ENCODE results near the gene STXBP2. TPM values are rescaled to one million over a fixed set of nuclear protein-coding genes. Genes with fewer than 3 reads are reported as not detected.

STXBP2 gene
- total RNA-seq, 2 donors from 2014 or later: 13.5 to 18.2 TPM

DNA sequence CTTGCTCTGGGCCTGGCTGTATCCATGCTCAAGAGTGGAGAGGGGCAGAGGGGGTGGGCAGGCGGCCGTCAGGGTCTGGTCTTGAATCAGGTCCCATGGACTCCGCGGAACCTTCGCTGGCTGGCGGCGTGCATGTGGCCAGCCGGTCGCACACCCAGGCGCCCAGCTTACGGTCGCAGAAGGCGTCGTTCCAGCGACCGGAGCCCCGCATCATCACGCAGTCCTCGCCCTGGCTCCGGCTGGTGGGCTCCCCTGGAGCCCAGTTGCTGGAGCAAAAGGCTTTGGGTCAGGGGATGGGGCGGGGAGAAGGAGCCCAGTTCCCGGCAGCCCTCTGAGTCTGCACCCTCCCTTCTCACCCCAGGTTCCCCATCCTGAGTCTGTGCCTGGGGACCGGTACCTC, 52.3 kb downstream of the STXBP2 start:
- DNase-seq: no peak
- intact Hi-C loops (cut with DNase I): loop anchor here in 1 of 2 donors (10.0 kb wide), 1 partner anchor 334 kb away; no protein-coding TSS in a partner anchor
- no peak for ATAC-seq

DNA sequence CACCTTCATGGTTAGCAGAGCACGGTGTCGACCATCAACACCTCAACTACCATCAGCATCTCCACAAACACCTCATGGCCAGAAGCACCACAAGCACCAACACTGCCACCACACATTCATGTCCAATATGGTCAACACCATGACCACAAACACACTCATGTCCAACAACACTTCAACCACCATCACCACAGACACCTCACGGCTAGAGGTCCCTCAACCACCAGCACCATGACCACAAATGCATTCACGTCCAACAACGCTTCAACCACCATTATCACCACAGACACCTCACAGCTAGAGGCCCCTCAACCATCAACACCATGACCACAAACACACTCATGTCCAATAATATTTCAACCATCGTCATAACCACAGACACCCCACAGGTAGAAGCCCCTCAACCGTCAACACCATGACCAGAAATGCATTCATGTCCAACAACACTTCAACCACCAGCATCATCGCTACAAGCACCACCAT, 53.9 kb downstream of the STXBP2 start:
- ATAC-seq: no peak
- no peak for DNase-seq
- intact Hi-C loops (cut with DNase I): no loop called here

DNA sequence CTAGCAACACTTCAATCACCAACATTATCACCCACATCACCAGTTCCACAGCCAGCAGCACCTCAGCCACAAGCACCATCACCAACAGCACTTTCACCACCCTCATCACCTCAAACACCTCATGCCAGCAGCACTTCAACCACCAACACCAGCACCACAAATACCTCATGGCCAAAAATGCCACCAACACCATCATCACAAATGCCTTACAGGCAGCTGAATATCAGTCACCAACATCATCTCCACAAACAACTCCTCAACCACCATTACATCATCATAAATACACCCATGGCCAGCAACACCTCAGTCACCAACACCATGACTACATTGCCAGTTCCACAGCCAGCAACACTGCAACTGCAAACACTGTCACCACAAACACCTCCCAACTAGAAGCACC, 54.6 kb downstream of the STXBP2 start:
- intact Hi-C loops (cut with DNase I): no loop called here
- no peak for DNase-seq
- no peak for ATAC-seq

DNA sequence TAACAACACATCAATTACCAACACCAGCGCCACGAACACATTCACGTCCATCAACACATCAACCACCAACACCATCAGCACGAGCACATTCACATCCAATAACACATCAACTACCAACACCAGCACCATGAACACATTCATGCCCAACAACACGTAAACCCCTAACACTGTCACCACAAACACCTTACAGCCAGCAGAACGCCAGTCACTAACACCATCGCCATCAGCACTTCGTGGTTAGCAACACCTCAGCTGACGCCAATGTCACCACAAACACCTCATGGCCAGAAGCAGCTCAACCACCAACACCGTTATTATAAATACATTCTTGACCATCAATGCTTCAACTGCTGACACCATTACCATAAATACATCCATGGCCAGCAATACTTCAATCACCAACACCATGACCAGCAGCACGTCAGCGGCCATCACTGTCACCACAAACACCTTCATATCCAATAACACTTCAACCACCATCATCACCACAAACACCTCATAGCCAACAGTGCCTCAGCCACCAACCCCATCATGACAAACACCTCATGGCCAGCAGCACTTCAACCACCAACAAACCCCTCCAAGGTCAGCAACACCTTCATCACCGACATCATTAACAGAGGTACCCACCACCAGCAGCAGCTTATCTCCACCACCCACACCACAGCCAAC, 55.6 kb downstream of the STXBP2 start:
- intact Hi-C loops (cut with DNase I): no loop called here

DNA sequence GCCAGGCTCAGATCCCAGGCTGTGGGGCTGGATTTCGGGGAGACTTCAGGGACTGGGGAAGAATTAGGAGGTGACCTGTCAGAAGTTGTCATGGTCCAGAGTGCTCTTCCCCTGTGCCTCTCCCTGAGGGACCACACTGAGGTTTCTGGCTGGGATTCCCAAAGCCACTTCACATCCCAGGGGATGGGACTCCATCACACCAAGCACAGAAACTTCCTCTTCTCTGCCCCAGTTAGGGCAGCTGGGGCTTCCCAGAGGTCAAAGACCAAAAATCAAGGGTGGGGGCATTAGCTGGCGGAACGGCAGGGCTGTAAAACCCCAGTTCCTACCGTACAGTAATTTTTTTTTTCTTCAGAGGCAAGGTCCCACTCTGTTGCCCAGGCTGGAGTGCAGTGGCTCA, 57.6 kb downstream of the STXBP2 start:
- DNase-seq (no peak), ATAC-seq (no peak)
- intact Hi-C loops (cut with DNase I): no loop called here

More for the DNA sequence above, 55.6 kb downstream of the STXBP2 start:
- DNase-seq (no peak), ATAC-seq (no peak)

Small RNA genes within 50 kb of the gene (microRNA-seq; reads per million reads assigned to microRNA genes)
- gene MIR6792: 0 reads per million in 2 donors

Other genes starting within 250 kb of the STXBP2 start
- 1 to 10 TPM; 1.2 to 2.0 TPM for gene PEX11G, start 148.1 kb upstream of the STXBP2 start, total RNA-seq
- gene ZNF358, start 121.0 kb upstream of the STXBP2 start, total RNA-seq: 10 to 100 TPM; 75.3 to 82.4 TPM
- 10 to 100 TPM; 21.2 to 25.0 TPM for gene MCOLN1, start 114.5 kb upstream of the STXBP2 start, total RNA-seq
- 10 to 100 TPM; 59.2 to 61.7 TPM for gene PNPLA6, start 101.4 kb upstream of the STXBP2 start, total RNA-seq
- gene CAMSAP3, start 41.2 kb upstream of the STXBP2 start, total RNA-seq: 1 to 10 TPM in 1 of 2 donors, under 1 TPM in 1; 0.73 to 2.0 TPM
- 10 to 100 TPM; 18.1 to 24.1 TPM for gene XAB2, start 7.6 kb upstream of the STXBP2 start, total RNA-seq
- gene PET100, start 7.3 kb upstream of the STXBP2 start, total RNA-seq: 100 to 1,000 TPM; 150 to 152 TPM
- gene PCP2, start 3.4 kb upstream of the STXBP2 start, total RNA-seq: not detected
- gene RETN, start 31.9 kb downstream of the STXBP2 start, total RNA-seq: 1 to 10 TPM; 1.4 to 1.6 TPM
- 1 to 10 TPM; 1.2 to 1.7 TPM for gene MCEMP1, start 40.0 kb downstream of the STXBP2 start, total RNA-seq
- gene TRAPPC5, start 43.7 kb downstream of the STXBP2 start, total RNA-seq: 100 to 1,000 TPM in 1 of 2 donors, 10 to 100 TPM in 1; 82.6 to 108 TPM
- 1 to 10 TPM in 1 of 2 donors, under 1 TPM in 1; 0.31 to 1.7 TPM for gene FCER2, start 65.0 kb downstream of the STXBP2 start, total RNA-seq
- gene CLEC4G, start 95.0 kb downstream of the STXBP2 start, total RNA-seq: 1 to 10 TPM; 2.6 to 7.3 TPM
- 10 to 100 TPM; 18.3 to 39.5 TPM for gene CD209, start 110.4 kb downstream of the STXBP2 start, total RNA-seq
- under 1 TPM in 1 of 2 donors, not detected in 1; 0.29 TPM for gene CLEC4M, start 126.1 kb downstream of the STXBP2 start, total RNA-seq
- 10 to 100 TPM; 17.6 to 18.8 TPM for gene EVI5L, start 193.1 kb downstream of the STXBP2 start, total RNA-seq
- under 1 TPM; 0.10 to 0.24 TPM for gene PRR36, start 237.3 kb downstream of the STXBP2 start, total RNA-seq

Data from left cardiac atrium (tissue), 4 donors.